Suprapubic skin (tissue), 4 donors: ENCODE data around the gene DENND4C.

Experiments used
- CTCF ChIP-seq, 2 donors: fragments of 200-600 bp in 1 of 2; fragments of 450-650 bp in 1 of 2; sonication (generic) in 1 of 2; IDR thresholded peaks; one replicate each; pipeline ENCODE4 v1.5.1; 2016 to 2019; ENCODE audit warnings: antibody characterized with exemption in 2 of 2, mild to moderate bottlenecking in 1 of 2, moderate library complexity in 1 of 2
- EP300 ChIP-seq: sonication (generic); formaldehyde crosslinking; IDR thresholded peaks from one replicate; pipeline ENCODE4 v1.6.1; 2017; ENCODE audit warnings: antibody characterized with exemption
- POLR2A ChIP-seq, 2 donors: fragments of 450-650 bp; IDR thresholded peaks; one replicate each; pipeline ENCODE4 v1.6.1; 2017; ENCODE audit warnings: antibody characterized with exemption in 2 of 2, mild to moderate bottlenecking in 2 of 2, moderate library complexity in 2 of 2
- POLR2AphosphoS5 ChIP-seq, 3 donors: sonication (generic); formaldehyde crosslinking; IDR thresholded peaks; one replicate each; pipeline ENCODE4 v1.6.1; 2017; ENCODE audit warnings: antibody characterized with exemption in 3 of 3

DNA sequence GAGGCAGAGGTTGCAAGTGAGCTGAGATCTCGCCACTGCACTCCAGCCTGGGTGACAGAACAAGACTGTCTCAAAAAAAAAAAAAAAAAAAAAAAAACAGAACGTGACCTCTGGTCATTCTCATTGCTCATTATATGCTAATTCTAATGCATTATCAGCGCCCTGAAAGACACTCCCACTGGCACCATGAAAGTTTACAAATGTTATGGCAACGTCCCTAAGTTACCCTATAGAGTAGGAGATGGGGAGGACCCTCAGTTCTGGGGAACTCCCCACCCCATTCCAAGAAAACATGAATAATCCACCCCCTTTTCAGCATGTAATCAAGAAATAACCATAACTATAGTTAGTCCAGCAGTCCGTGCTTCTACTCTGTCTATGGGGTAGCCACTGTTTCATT lies 48.9 kb upstream of the DENND4C start:
- no peak for TF ChIP-seq CTCF (IDR thresholded peaks at IDR 0.05)
- no peak for TF ChIP-seq POLR2A (IDR thresholded peaks at IDR 0.05)
- TF ChIP-seq EP300 = no peak
- TF ChIP-seq POLR2AphosphoS5 (IDR thresholded peaks at IDR 0.05) = no peak
